ENCODE data around the gene SYT8.

Gene SYT8

GRCh38 chr11:1832211-1832919 is 2.4 kb upstream of the SYT8 start:
- peak; percentile 80 for DNase-seq (ENCODE audit: low spot score)

- no peak for DNase-seq (ENCODE audit: low spot score)
These were observed 1.9 kb upstream of the SYT8 start for GRCh38 chr11:1832920-1833295.

GRCh38 chr11:1834062-1834610 is 654 bp upstream of the SYT8 start:
- no peak for DNase-seq (ENCODE audit: low spot score)

DNA sequence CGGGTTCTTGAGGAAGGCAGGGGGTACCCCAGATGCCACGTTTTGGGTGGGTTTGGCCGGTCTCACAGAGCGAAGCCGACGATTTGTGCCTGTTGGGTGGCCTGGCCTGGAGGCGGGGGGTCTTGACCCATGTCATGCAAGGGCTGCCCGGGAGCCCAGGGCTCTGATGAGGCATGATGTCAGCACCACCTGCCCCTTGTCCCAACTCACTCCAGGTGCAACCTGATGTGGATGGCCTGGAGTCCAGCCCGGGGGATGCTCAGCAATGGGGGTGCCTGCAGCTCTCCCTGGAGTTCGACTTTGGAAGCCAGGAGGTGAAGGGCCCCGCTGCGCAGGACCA is 851 bp downstream of the SYT8 start:
- no peak for DNase-seq (ENCODE audit: low spot score)

- no peak for DNase-seq (ENCODE audit: low spot score)
These were observed 1.5 kb downstream of the SYT8 start for GRCh38 chr11:1836011-1836945.

- DNase-seq (ENCODE audit: low spot score): peak; percentile 89
These were observed 2.6 kb downstream of the SYT8 start for GRCh38 chr11:1837171-1838076.

GRCh38 chr11:1838077-1838425 is 3.3 kb downstream of the SYT8 start:
- no peak for DNase-seq (ENCODE audit: low spot score)

DNA sequence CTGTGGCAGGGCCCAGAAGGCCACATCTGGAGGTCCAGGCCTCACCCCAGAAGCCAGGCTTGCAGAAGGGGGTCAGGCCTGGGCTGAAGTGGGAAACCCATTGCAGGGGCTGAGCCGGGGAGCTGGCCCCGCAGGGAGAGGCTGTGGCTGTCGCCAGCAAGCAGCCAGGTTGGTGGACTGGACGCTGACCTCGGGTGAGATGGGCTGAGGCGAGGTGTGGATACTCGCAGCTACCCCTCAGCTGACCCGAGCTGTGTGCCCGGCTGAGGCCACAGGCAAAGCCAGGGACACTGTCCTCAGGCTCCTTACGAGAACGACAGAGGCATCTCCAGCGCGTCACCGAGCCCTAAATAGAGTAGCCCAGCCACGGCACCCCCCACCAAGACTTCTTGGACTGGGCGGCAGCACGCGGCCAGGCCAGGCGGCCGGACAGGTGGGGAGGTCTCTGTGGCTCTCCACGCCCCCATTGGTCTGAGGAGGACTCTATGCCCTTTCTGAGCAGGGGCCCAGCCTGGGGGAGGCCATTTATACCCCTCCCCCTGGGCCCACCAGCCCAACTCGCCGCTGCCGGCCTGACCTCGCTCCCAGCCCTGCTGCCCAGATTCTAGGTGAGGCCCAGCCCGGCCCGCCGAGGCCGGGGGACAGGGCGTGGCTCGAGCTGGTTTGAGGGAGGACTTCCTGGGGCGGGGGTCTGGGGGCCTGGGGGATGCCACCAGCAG is 3.8 kb downstream of the SYT8 start, which contains the start of gene TNNI2:
TSS of gene TNNI2 (plus strand) at position 556 of the 719 bp plus-strand sequence. CDS start 716 bp downstream, outside the sequence.
- DNase-seq (ENCODE audit: low spot score): no peak

DNA sequence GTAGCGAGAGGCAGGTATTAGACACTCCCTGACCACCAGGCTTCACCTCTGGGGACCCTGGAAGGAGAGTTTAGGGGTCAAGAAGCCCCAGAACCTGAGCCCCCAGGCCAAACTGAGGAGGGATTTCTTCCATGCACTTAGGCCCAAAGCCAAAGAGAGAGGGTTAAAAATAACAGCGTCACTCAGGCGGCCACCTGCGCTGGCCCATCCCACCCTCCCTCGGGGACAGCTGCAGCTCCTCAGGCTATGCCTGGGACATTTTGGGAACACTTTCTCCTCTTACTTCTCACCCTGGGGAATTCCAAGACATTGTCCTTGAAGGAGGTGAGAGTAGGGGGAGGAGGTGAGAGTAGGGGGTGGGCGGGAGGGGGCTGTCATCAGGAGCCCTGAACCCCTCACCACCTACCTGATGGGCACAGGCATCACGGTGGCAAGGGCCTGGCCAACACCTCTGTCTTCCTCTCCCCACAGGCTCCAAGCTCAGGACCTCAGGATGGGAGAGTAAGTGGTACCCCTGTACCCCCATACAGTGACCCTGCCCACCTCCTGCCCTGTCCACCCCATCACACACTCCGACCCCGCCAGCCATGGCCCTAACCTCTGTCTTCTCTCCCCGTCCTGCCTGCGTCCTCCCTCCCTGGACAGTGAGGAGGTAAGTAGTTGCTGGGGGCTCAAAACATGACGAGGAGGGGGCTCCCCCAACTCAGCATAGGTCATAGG is 4.6 kb downstream of the SYT8 start:
- no peak for DNase-seq (ENCODE audit: low spot score)

GRCh38 chr11:1839924-1840779 is 5.4 kb downstream of the SYT8 start:
- peak; percentile 79 for DNase-seq (ENCODE audit: low spot score)

DNA sequence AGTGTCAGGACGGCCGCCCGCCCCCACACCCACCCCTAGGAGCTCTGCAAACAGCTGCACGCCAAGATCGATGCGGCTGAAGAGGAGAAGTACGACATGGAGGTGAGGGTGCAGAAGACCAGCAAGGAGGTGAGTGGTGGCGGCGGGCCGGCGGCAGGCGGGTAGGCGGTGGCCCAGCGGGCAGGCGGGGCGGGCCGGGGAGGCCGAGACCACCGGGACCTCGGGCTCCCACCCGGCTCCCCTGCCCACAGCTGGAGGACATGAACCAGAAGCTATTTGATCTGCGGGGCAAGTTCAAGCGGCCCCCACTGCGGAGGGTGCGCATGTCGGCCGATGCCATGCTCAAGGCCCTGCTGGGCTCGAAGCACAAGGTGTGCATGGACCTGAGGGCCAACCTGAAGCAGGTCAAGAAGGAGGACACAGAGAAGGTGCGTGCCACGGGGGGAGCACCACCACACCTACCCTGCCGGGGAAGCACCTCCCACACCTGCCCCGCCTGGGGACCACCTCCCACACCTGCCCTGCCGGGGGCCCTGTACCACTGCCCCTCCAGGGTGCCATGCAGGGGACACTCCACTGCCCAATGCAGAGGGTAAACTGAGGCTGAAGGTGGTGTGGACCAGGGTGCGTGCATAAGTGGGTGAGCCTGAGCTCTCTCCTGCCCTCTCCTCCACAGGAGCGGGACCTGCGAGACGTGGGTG is 6.1 kb downstream of the SYT8 start:
- no peak for DNase-seq (ENCODE audit: low spot score)

DNA sequence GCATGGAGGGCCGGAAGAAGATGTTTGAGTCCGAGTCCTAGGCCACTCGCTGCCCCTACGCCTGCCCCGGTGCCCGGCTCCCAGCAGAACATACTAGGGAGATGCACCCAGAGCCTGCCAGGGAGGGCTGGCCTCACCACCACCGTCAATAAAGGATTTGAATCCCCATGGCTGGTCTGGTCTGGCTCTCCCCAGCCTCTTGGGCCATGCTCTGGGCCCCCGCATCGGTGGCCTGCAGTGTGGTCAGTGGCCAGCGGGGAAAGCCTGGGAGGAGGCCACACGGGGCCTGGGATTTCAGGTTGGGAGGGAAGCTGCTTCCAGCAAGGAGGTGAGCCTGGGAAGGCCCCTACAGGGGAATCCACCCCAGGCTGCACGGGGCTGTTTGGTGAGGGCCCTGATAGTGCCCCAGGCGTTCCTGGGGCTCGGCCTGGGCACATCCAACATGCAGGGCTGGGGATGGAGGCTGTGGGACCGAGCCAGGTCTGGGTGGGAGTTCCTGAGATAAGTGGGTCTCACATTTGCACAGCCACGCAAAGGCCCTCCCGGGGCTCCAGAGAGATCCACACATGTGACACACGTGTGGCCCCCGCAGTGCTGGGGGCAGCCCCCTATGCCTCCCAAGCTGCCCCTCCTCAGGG is 6.8 kb downstream of the SYT8 start:
- DNase-seq (ENCODE audit: low spot score): no peak

GRCh38 chr11:1842149-1843097 is 7.6 kb downstream of the SYT8 start:
- no peak for DNase-seq (ENCODE audit: low spot score)

DNA sequence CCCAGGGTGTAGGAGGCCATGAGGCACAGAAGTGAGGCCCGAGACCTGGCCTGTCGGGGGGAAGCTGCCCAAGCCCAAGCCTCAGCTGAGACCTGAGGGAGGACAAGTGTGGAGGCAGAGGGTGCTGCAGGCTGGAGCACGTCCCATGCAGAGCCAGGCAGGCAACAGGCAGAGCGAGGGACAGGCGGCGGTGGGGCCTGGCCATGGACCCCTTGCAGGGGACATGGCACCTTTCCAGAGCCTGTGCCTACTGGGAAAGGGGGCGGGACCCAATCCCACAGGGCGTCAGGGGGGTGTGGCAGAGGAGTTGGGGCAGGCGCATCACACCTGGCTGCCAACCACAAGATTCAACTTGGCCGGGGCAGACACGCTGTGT is 8.3 kb downstream of the SYT8 start:
- no peak for DNase-seq (ENCODE audit: low spot score)

DNA sequence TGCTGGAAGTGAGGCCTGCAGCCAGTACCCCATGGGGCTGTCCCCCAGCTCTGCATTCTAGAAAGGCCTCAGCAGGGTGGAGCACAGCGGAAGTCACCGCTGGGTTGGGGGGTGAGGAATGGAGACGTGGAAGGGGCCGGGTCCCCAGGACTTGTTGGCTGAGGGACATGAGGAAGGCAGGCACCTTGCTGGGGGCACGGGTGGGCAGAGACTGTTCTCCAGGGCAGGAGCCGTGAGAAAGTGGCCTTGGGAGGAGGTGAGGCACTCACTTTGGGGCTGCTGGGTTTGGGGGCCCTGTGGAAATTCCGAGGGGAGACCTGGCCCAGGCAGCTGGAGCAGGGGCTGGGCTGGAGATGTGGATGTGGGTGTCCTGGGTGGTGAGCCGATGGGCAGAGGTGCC is 9.0 kb downstream of the SYT8 start:
- DNase-seq (ENCODE audit: low spot score): no peak

GRCh38 chr11:1844221-1845094 is 9.7 kb downstream of the SYT8 start:
- DNase-seq (ENCODE audit: low spot score): no peak

- DNase-seq (ENCODE audit: low spot score): no peak
These were observed 10.3 kb downstream of the SYT8 start for GRCh38 chr11:1845095-1845429.

Data from germinal center (tissue), 1 donor.